ENCODE measurements around the gene FBXW5.

The FBXW5 gene

GRCh38 chr9:136961279-136962065, 16.9 kb upstream of the FBXW5 start:
- DNase-seq, result no peak

DNA sequence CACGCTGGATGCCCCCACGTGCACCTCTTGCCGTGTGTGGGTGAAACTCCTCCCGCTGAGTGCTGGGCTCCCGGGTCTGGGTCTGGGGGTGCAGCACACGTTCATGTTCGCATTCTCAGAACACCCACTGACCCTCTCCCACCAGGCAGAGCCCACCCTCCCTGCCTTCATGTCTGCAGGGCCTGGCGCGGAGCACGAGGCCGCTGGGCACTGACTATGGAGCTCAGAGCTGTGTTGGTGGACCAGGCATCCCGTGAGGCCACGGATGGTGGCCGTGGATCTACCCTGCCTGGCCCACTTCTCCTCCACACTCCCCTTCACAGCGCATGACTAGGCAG, 16.4 kb upstream of the FBXW5 start:
- no peak for DNase-seq

GRCh38 chr9:136960212-136960937, 15.8 kb upstream of the FBXW5 start:
- no peak for DNase-seq

DNA sequence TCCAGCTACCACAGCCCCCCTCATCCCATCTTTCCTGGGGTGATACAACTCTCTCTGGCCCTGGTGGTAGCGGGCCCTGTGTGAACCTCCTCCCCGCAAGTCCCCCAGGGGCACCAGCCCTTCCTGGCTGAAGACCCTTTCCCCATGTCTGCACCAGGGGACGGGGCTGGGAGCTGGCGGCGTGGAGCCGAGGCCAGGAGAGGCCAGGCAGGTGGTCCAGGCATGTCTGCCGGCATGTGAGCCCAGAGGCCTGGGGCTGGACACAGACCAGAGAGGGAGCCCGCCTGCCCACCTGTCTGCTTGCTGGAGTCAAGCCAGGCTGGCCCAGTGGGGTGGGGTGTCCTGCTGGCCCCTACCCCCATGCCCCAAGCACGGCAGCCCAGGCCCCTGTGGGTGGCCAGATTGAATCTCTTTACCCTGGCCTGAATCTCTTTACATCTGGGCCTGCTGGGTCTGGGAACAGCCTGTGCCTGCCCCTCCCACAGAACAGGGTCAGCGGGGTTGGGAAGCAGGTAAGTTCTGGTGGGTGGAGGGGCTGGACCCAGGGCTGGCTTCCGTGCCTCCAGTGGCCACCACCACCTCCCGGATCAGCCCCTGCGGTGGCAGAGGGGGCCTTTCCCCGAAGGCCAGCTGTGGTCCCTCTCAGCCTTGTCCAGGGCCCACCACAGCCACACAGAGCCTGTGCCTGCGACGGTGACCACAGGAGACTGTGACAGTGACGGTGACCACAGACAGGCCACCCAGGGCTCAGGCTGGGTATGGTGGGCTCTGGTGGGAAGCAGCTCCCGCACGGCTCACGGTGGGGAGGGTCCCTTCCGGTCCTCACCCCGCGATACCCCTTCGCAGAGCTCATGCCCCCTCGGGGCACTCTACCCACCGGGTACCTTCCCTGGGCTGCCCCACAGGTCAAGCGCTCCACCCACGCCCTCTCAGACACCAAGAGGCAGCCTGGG, 14.6 kb upstream of the FBXW5 start:
- no peak for DNase-seq

GRCh38 chr9:136958473-136958872, 13.9 kb upstream of the FBXW5 start:
- no peak for DNase-seq

GRCh38 chr9:136957901-136958300, 13.4 kb upstream of the FBXW5 start:
- no peak for DNase-seq

DNA sequence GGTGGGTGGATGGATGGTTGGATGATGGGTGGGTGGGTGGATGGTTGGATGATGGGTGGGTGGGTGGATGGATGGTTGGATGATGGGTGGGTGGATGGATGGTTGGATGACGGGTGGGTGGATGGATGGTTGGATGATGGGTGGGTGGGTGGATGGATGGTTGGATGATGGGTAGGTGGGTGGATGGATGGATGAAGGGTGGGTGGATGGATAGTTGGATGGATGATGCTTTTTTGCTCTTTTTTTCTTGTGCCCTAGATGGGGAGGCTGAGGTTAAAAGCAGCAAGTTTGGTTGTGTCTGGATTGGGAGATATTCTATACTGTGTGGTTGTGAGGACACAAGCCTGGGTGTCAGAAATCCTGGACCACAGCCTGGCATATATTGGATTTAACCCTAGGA, 12.9 kb upstream of the FBXW5 start:
- DNase-seq, result no peak

DNA sequence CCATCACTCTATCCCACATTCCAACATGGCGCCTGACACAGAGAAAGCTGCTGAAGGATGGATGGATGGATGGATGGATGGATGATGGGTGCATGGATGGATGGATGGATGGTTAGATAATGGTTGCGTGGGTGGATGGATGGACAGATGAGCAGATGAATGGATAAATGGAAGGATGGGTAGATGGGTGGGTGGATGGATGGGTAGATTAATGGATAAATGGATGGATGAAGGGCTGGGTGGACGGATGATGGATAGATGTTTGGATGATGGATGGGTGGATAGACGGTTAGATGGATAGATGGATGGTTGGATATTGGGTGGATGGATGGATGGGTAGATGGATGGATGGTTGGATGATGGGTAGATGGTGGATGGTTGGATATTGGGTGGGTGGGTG, 12.1 kb upstream of the FBXW5 start:
- DNase-seq, result no peak

- no peak for DNase-seq
Observed at GRCh38 chr9:136955943-136956335, 11.4 kb upstream of the FBXW5 start.

DNA sequence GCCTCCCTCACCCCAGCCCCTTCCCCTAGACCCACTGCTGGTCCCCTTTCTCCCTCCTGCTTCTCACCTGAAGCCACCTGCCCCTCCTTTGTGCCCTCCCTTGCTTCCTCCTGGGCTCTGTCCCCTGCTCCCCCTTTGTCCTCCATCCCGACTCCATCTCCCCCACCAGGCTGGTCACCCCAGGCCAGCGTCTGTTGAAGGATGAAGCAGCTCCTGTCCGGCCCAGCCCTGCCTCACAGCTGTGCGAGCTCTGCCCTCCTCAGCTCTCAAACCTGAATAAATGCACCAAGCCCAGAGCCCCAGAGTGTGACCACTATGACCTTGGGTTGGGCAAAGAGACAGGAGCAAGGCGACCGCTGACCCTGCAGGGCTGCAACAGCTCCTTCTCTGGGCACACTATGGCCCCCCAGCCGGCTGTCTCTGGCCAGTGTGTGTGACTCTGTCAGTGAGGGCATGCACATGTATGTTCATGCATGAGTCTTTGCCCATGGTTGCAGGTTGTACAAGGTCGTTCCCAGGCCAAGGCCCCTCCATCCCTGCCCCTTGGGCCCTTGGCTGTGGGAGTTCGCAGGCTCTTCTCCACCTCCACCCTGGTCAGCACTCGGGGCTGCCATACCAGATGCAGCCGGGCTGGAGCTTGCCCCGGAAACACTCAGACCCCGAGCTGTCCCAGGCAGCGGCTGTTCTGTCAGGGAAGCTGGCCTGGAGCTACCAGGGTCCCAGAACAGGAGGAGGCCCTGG, 10.8 kb upstream of the FBXW5 start:
- DNase-seq, result no peak

DNA sequence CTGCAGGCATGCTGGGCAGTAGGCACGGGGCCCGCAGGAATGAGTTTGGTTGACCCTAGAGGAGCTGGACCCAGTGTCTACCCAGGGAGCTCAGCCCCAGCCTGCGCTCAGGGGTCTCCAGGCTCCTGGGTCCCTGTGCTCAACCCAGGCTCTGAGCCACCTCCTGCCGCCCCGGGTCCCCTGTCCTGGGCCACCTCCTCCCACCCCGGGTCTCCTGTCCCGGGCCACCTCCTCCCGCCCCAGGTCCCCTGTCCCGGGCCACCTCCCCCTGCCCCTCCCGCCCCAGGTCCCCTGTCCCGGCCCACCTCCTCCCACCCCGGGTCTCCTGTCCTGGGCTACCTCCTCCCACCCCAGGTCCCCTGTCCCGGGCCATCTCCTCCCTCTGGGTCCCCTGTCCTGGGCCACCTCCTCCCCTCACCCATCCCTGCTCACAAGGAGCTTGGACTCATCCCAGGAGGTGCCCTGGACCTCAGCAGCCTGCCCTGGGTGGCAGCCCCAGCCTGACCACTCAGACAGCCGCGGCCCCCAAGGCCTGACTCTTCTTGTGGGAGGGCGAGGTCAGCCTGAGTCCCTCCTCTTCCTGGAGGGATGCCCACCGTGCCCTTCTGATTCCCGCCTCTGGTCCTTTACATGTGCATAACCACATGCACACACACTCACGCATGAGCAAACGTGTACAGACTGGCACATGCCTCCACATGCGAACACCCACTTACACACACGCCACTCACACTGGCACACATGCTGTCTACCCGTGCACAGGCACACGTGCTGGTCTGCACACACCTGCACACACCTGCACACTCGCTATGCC, 9.9 kb upstream of the FBXW5 start:
- DNase-seq, result no peak

GRCh38 chr9:136953771-136954269, 9.3 kb upstream of the FBXW5 start:
- DNase-seq, result no peak

DNA sequence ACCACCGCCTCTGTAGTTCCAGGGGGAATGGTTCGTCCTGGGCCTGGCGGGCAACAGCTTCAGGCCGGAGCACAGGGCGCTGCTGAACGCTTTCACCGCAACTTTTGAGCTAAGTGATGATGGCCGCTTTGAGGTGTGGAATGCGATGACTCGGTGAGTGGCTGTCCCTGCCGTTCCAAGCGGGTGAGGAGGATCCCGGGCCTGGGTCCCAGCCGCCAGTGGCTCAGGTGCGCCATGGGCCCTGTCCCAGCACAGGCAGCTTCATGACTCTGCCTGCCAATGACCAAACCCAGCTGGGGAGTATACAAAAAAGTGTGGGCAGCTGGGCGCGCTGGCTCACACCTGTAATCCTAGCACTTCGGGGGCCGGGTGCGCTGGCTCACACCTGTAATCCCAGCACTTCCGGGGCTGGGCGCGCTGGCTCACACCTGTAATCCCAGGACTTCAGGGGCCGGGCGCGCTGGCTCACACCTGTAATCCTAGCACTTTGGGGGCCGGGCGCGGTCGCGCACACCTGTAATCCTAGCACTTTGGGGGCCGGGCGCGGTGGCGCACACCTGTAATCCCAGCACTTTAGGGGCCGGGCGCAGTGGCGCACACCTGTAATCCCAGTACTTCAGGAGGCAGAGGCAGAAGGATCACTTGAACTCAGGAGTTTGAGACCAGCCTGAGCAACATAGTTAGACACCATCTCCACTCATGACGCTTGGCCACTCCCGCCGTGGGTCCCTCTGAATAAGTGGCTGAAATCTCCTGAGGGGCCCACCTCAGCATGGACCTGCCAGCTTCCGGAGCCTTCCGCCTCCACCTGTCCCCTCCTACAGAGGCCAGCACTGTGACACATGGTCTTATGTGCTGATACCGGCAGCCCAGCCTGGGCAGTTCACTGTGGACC, 8.6 kb upstream of the FBXW5 start:
- DNase-seq, result no peak

GRCh38 chr9:136952321-136952850, 7.8 kb upstream of the FBXW5 start:
- DNase-seq, result no peak

DNA sequence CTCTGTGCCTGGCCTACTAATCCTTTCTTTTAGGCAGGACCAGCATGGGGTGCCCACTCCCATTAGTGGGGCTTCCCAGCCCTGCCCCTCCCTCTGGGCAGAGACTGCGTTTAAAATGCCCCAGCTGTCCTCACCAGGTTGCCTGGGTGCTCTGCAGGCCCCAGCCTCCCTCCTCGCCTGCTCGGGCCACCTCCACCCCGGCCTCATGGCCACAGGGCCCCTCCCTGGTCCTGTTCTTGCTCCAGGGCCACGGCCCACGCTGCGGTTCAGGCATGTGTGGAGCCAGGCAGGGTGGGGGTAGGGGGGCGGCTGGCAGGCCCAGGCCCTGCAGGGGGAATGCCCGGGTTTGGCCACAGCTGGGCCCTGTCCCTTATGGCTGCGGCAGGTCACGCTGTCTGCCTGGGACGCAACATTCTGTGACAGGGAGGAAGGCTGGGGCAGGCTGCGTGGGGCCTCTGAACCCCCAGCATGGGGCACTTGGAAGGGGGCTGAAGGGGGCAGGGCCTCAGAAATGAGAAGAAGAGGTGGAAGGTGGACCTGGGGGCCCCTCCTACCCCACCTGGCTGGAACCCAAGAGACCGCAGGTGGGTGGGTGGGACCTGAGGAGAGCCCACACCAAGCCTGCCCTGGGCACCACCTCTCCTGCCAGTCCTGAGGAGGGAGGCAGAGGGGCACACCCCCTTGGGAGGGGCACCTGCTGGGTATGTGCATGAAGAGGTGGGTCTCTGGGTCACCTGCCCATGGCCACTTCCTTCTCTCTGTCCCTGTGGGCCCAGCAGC, 7.2 kb upstream of the FBXW5 start, which contains the start of gene LCN12:
TSS of gene LCN12 (plus strand) at position 733 of the 780 bp plus-strand sequence. CDS start 55 bp downstream, outside the sequence.
- no peak for DNase-seq

DNA sequence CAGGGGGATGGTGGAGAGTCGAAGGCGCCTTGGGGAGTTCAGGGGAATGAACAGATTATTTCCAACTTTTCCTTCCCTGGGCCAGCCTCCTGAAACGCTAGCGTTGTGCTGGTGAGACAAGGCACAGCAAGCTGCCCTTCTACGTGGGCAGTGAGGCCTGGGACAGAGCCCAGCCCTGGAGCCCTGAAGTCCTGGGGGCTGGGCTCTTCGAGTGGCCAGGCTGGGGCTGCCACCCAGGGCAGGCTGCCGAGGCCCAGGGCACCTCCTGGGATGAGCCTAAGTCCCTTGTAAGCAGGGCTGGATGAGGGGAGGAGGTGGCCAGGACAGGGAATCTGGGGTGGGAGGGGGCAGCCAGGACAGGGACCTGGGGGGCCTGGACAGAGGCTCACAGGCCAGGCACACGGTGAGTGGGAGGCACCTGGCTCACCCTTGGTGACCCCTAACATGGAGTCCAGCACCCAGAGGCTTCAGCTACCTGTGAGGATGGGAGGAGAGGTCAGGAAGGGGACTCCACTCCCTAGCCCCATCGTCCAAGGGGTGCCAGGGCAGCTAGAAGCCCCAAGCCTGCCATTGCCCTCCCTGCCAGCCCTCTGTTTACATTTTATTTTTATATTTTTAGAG, 6.2 kb upstream of the FBXW5 start:
- no peak for DNase-seq

DNA sequence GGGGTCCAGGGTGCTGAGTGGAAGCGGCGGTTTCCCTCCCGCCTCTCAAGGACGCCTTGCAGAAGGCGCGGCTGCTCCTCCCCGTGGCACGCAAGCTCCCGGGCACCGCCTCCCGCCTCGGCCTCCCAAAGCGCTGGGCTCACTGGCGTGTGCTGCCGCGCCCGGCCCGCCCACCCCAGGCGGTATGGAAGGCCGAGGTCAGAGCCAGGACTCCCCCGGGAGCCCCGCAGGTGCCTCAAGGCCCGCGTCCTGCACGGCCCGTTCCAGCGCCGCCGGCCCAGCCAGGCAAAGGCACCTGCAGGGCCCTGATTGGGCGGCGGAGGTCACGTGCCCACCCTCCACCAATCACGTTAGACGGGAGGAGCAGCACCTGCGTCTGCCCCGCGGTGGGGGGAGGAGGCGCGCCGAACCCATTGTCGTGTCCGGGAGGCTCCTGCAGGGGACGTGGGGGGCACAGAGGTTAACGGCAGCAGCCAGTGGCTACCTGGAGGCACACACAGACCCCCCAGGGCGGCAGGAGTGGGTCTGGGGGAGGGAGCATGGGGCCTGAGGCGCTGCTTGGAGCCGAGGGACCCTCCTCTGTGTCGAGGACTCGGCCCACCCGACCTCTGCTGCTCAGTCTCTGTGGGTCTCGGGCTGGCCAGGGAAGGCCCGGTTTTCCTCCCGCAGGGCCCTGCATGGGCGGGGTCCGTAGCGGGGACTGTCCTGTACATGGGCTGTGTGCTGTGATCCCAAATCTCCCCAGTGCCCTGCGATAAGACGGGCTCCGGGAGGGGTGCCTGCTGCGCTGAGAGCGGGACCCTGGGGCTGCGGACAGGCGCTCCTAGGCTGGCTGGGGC, 5.5 kb upstream of the FBXW5 start:
- DNase-seq, result peak; percentile 73

Data from NCI-H2081 treated with DMSO at 0.1 percent for 48 hours (cell line).